ENCODE results near the gene GATAD2B. TPM values are rescaled to one million over a fixed set of nuclear protein-coding genes. Genes with fewer than 3 reads are reported as not detected.

The GATAD2B gene
- total RNA-seq, 4 donors from 2014 or later: 22.0 to 40.7 (median 28.1) TPM

- H3K4me1 ChIP-seq: peaks cover 41 to 42% of the 10 kb centered on the region in 2 donors
- in situ Hi-C loops (cut with MboI; ENCODE audit: low sequenced_read_pairs in 4 of 4): no loop called here
- ATAC-seq: no peak
Measured at GRCh38 chr1:153954826-153955225, 32.1 kb upstream of the GATAD2B start.

GRCh38 chr1:153953859-153954365 lies 31.1 kb upstream of the GATAD2B start:
- no peak for ATAC-seq
- Histone ChIP-seq H3K27me3 (no peaks in the 10 kb centered on the region), H3K36me3 (peaks cover 0 to 46% of the 10 kb centered on the region in 2 donors), H3K4me3 (no peak overlapping the region), H3K4me1 (peaks cover 32 to 34% of the 10 kb centered on the region in 2 donors), H3K27ac (peak overlapping the region in 2 of 4 donors; percentile 14 to 27), H3K9me3 (no peaks in the 10 kb centered on the region)
- no peak for DNase-seq
- in situ Hi-C loops (cut with MboI; ENCODE audit: low sequenced_read_pairs in 4 of 4): no loop called here
- intact Hi-C loops (cut with DNase I; ENCODE audit: low total_unique reads): no loop called here
- TF ChIP-seq CTCF (IDR thresholded peaks at IDR 0.05 in 4 of 5, conservative IDR thresholded peaks at IDR 0.05 in 1 of 5) (no peak), POLR2A (IDR thresholded peaks at IDR 0.05) (no peak)

More at GRCh38 chr1:153954826-153955225, 32.1 kb upstream of the GATAD2B start:
- H3K9me3 ChIP-seq: no peaks in the 10 kb centered on the region
- H3K36me3 ChIP-seq: peaks cover 0 to 37% of the 10 kb centered on the region in 2 donors
- intact Hi-C loops (cut with DNase I; ENCODE audit: low total_unique reads): no loop called here
- no peak overlapping the region for H3K4me3 ChIP-seq
- no peak for DNase-seq
- peak overlapping the region in 1 of 4 donors; percentile 14 for H3K27ac ChIP-seq
- H3K27me3 ChIP-seq: no peaks in the 10 kb centered on the region
- TF ChIP-seq CTCF (IDR thresholded peaks at IDR 0.05 in 4 of 5, conservative IDR thresholded peaks at IDR 0.05 in 1 of 5) (no peak), POLR2A (IDR thresholded peaks at IDR 0.05) (no peak)

GRCh38 chr1:153951801-153952200 lies 29.0 kb upstream of the GATAD2B start:
- ATAC-seq (no peak), DNase-seq (no peak)
- H3K4me3 ChIP-seq: no peak overlapping the region
- intact Hi-C loops (cut with DNase I; ENCODE audit: low total_unique reads) (no loop called here), in situ Hi-C loops (cut with MboI; ENCODE audit: low sequenced_read_pairs in 4 of 4) (no loop called here)
- no peak overlapping the region for H3K27ac ChIP-seq
- TF ChIP-seq CTCF (IDR thresholded peaks at IDR 0.05 in 4 of 5, conservative IDR thresholded peaks at IDR 0.05 in 1 of 5): no peak
- H3K27me3 ChIP-seq: no peaks in the 10 kb centered on the region
- H3K36me3 ChIP-seq: peaks cover 0 to 60% of the 10 kb centered on the region in 2 donors
- no peaks in the 10 kb centered on the region for H3K9me3 ChIP-seq
- peaks cover 24 to 26% of the 10 kb centered on the region in 2 donors for H3K4me1 ChIP-seq

- in situ Hi-C loops (cut with MboI; ENCODE audit: low sequenced_read_pairs in 4 of 4): no loop called here
- peaks cover 0 to 60% of the 10 kb centered on the region in 2 donors for H3K36me3 ChIP-seq
- no peaks in the 10 kb centered on the region for H3K9me3 ChIP-seq
- peaks cover 20 to 22% of the 10 kb centered on the region in 2 donors for H3K4me1 ChIP-seq
- no peak overlapping the region for H3K27ac ChIP-seq
- no peaks in the 10 kb centered on the region for H3K27me3 ChIP-seq
- ATAC-seq (no peak), DNase-seq (no peak)
- no peak overlapping the region for H3K4me3 ChIP-seq
- TF ChIP-seq CTCF (IDR thresholded peaks at IDR 0.05 in 4 of 5, conservative IDR thresholded peaks at IDR 0.05 in 1 of 5): no peak
- TF ChIP-seq POLR2A (IDR thresholded peaks at IDR 0.05): no peak
- intact Hi-C loops (cut with DNase I; ENCODE audit: low total_unique reads): no loop called here
Measured at GRCh38 chr1:153951183-153951582, 28.4 kb upstream of the GATAD2B start.
